Mesendoderm (in vitro differentiated cells): ENCODE results near the gene CACNB4.
A peak's percentile ranks its signal among the peaks of the same experiment; 100 is the strongest.

Experiments used
- DNase-seq: peaks from one replicate; pipeline ENCODE4 v3.0.0; 2013
- H2AK5ac ChIP-seq: 2 replicates; pipeline ENCODE4 v1.6.1; 2013; ENCODE audit warnings: low read length, inconsistent platforms
- H2BK120ac ChIP-seq: 2 replicates; pipeline ENCODE4 v1.6.1; 2013; ENCODE audit warnings: low read depth, mild to moderate bottlenecking, low read length, moderate library complexity, mixed read lengths
- H2BK15ac ChIP-seq: replicated peaks from 2 replicates; pipeline ENCODE4 v1.6.1; 2013; ENCODE audit warnings: low read depth, mild to moderate bottlenecking, moderate library complexity
- H2BK5ac ChIP-seq: 2 replicates; pipeline ENCODE4 v1.6.1; 2013; ENCODE audit warnings: low read length, inconsistent platforms
- H3K18ac ChIP-seq: 2 replicates; pipeline ENCODE4 v1.6.1; 2013; ENCODE audit warnings: mild to moderate bottlenecking, low read length, mixed read lengths
- H3K23ac ChIP-seq: one replicate; pipeline ENCODE4 v1.6.1; 2013; ENCODE audit warnings: low read length
- H3K27ac ChIP-seq: 2 replicates; pipeline ENCODE4 v1.5.1; 2013; ENCODE audit warnings: low read depth, mild to moderate bottlenecking, inconsistent platforms, low read length, moderate library complexity
- H3K27me3 ChIP-seq: 2 replicates; pipeline ENCODE4 v1.6.1; 2013; ENCODE audit warnings: low read length, control low read depth, mild to moderate bottlenecking, inconsistent platforms; ENCODE audit not compliant: insufficient read depth, poor library complexity
- H3K36me3 ChIP-seq: 2 replicates; pipeline ENCODE4 v1.6.1; 2013; ENCODE audit warnings: low read length, inconsistent platforms; ENCODE audit not compliant: control insufficient read depth, insufficient read depth
- H3K4ac ChIP-seq: one replicate; pipeline ENCODE4 v1.6.1; 2013; ENCODE audit warnings: low read depth, mild to moderate bottlenecking, low read length, moderate library complexity
- H3K4me1 ChIP-seq: 2 replicates; pipeline ENCODE4 v1.6.1; 2013; ENCODE audit warnings: low read depth, low read length, inconsistent platforms; ENCODE audit not compliant: control insufficient read depth
- H3K4me2 ChIP-seq: 2 replicates; pipeline ENCODE4 v1.6.1; 2013; ENCODE audit warnings: low read length
- H3K4me3 ChIP-seq: 2 replicates; pipeline ENCODE4 v1.5.1; 2013; ENCODE audit warnings: mild to moderate bottlenecking, low read length
- H3K56ac ChIP-seq: one replicate; pipeline ENCODE4 v1.6.1; 2013; ENCODE audit warnings: low read length
- H3K79me1 ChIP-seq: 2 replicates; pipeline ENCODE4 v1.6.1; 2013; ENCODE audit warnings: low read length, inconsistent platforms
- H3K79me2 ChIP-seq: 2 replicates; pipeline ENCODE4 v1.6.1; 2013; ENCODE audit warnings: mild to moderate bottlenecking, low read length; ENCODE audit not compliant: control insufficient read depth, insufficient read depth
- H3K9ac ChIP-seq: 2 replicates; pipeline ENCODE4 v1.6.1; 2013; ENCODE audit warnings: low read length, inconsistent platforms
- H4K5ac ChIP-seq: one replicate; pipeline ENCODE4 v1.6.1; 2013; ENCODE audit warnings: low read length
- H4K8ac ChIP-seq: one replicate; pipeline ENCODE4 v1.6.1; 2013; ENCODE audit warnings: low read depth, mild to moderate bottlenecking, control low read depth, low read length, moderate library complexity
- WGBS: extraction: QIAGEN DNeasy Blood & Tissue Kit; methylation state at CpG from one replicate; pipeline ENCODE4 v1.1.7; 2013; ENCODE audit warnings: low lambda C conversion rate, missing lambda C conversion rate; ENCODE audit not compliant: insufficient coverage; ENCODE audit errors: extremely low coverage; 5-methylcytosine and 5-hydroxymethylcytosine counted together

CACNB4 gene

GRCh38 chr2:152088006-152088405 is 10.8 kb downstream of the CACNB4 start:
- no peak overlapping the region for H3K4me3 ChIP-seq
- H3K4me1 ChIP-seq = no peaks in the 10 kb centered on the region
- no peak overlapping the region for H3K9ac ChIP-seq
- H3K79me1 ChIP-seq = no peaks in the 10 kb centered on the region
- H3K18ac ChIP-seq = no peak overlapping the region
- H3K4ac ChIP-seq = no peak overlapping the region
- no peak for DNase-seq
- no peak overlapping the region for H3K4me2 ChIP-seq
- H3K23ac ChIP-seq = no peak overlapping the region
- H3K27ac ChIP-seq = no peak overlapping the region
- H3K27me3 ChIP-seq = no peaks in the 10 kb centered on the region
- no peak overlapping the region for H3K56ac ChIP-seq
- H2BK15ac ChIP-seq = no peak overlapping the region
- no peak overlapping the region for H4K8ac ChIP-seq
- no peak overlapping the region for H2BK120ac ChIP-seq
- no peak overlapping the region for H4K5ac ChIP-seq
- no peak overlapping the region for H2AK5ac ChIP-seq
- no peaks in the 10 kb centered on the region for H3K36me3 ChIP-seq
- no CpG with 5 or more reads among the region's 3 CpGs for WGBS
- H3K79me2 ChIP-seq = no peaks in the 10 kb centered on the region
- H2BK5ac ChIP-seq = no peak overlapping the region

GRCh38 chr2:152086231-152086630 is 12.6 kb downstream of the CACNB4 start:
- Histone ChIP-seq H2AK5ac (no peak overlapping the region), H3K4me1 (no peaks in the 10 kb centered on the region), H3K79me2 (no peaks in the 10 kb centered on the region), H3K4me2 (no peak overlapping the region), H3K4me3 (no peak overlapping the region), H2BK5ac (no peak overlapping the region), H3K4ac (no peak overlapping the region), H3K27ac (no peak overlapping the region), H3K56ac (no peak overlapping the region), H2BK120ac (no peak overlapping the region), H2BK15ac (no peak overlapping the region), H3K79me1 (no peaks in the 10 kb centered on the region), H4K5ac (no peak overlapping the region), H4K8ac (no peak overlapping the region), H3K18ac (no peak overlapping the region), H3K36me3 (no peaks in the 10 kb centered on the region), H3K9ac (no peak overlapping the region), H3K23ac (no peak overlapping the region), H3K27me3 (no peaks in the 10 kb centered on the region)
- WGBS = no CpG with 5 or more reads among the region's 2 CpGs
- no peak for DNase-seq

GRCh38 chr2:152084076-152084475 is 14.8 kb downstream of the CACNB4 start:
- Histone ChIP-seq H3K4me3 (no peak overlapping the region), H2BK15ac (no peak overlapping the region), H3K36me3 (no peaks in the 10 kb centered on the region), H3K9ac (no peak overlapping the region), H4K5ac (no peak overlapping the region), H3K4me1 (no peaks in the 10 kb centered on the region), H3K56ac (no peak overlapping the region), H3K4me2 (no peak overlapping the region), H2AK5ac (no peak overlapping the region), H3K27ac (no peak overlapping the region), H2BK120ac (no peak overlapping the region), H3K18ac (no peak overlapping the region), H3K79me2 (no peaks in the 10 kb centered on the region), H2BK5ac (no peak overlapping the region), H3K4ac (no peak overlapping the region), H4K8ac (no peak overlapping the region), H3K27me3 (no peaks in the 10 kb centered on the region), H3K79me1 (no peaks in the 10 kb centered on the region), H3K23ac (no peak overlapping the region)
- DNase-seq = no peak
- WGBS = no CpG with 5 or more reads among the region's 6 CpGs

- H3K79me2 ChIP-seq = no peaks in the 10 kb centered on the region
- no peak overlapping the region for H2BK120ac ChIP-seq
- peak overlapping the region; percentile 66 for H3K23ac ChIP-seq
- DNase-seq = no peak
- no peak overlapping the region for H3K27ac ChIP-seq
- no peak overlapping the region for H2BK15ac ChIP-seq
- no peak overlapping the region for H2BK5ac ChIP-seq
- H3K9ac ChIP-seq = no peak overlapping the region
- no peaks in the 10 kb centered on the region for H3K79me1 ChIP-seq
- H3K18ac ChIP-seq = no peak overlapping the region
- no peak overlapping the region for H4K8ac ChIP-seq
- H3K27me3 ChIP-seq = no peaks in the 10 kb centered on the region
- no peaks in the 10 kb centered on the region for H3K36me3 ChIP-seq
- no peak overlapping the region for H3K56ac ChIP-seq
- H4K5ac ChIP-seq = no peak overlapping the region
- no peak overlapping the region for H3K4me3 ChIP-seq
- WGBS = no CpG with 5 or more reads among the region's 6 CpGs
- no peak overlapping the region for H3K4ac ChIP-seq
- no peak overlapping the region for H2AK5ac ChIP-seq
- no peak overlapping the region for H3K4me2 ChIP-seq
- H3K4me1 ChIP-seq = no peaks in the 10 kb centered on the region
These were observed 15.5 kb downstream of the CACNB4 start for GRCh38 chr2:152083202-152083875.

DNA sequence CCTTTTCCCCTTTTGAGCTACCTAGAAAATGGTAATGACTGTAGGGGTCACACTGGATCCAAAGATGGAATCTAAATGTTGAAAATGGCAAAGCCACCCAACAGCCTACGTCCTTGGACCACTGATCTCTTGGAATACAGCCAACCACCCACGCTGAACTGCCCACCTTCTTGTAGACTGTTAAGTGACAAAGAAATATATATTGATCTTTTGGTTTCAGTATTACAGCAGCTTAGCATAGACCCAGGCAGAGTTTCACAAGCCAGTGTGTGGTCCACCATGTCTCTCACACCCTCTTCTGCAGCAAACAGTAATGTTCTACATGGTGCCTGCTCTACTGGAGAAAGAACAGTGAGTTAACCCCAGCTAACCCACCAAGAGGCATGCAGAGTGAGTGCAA is 20.2 kb downstream of the CACNB4 start:
- H3K4me3 ChIP-seq = no peak overlapping the region
- WGBS = no CpG with 5 or more reads among the region's 2 CpGs
- H3K9ac ChIP-seq = no peak overlapping the region
- H3K4me1 ChIP-seq = no peaks in the 10 kb centered on the region
- DNase-seq = no peak
- no peak overlapping the region for H4K5ac ChIP-seq
- H4K8ac ChIP-seq = no peak overlapping the region
- no peak overlapping the region for H2AK5ac ChIP-seq
- no peaks in the 10 kb centered on the region for H3K36me3 ChIP-seq
- H3K18ac ChIP-seq = no peak overlapping the region
- no peak overlapping the region for H3K27ac ChIP-seq
- no peaks in the 10 kb centered on the region for H3K79me2 ChIP-seq
- H2BK120ac ChIP-seq = no peak overlapping the region
- H3K27me3 ChIP-seq = no peaks in the 10 kb centered on the region
- no peak overlapping the region for H2BK5ac ChIP-seq
- H3K4me2 ChIP-seq = no peak overlapping the region
- H3K4ac ChIP-seq = no peak overlapping the region
- H2BK15ac ChIP-seq = no peak overlapping the region
- H3K56ac ChIP-seq = no peak overlapping the region
- H3K23ac ChIP-seq = no peak overlapping the region
- no peaks in the 10 kb centered on the region for H3K79me1 ChIP-seq

DNA sequence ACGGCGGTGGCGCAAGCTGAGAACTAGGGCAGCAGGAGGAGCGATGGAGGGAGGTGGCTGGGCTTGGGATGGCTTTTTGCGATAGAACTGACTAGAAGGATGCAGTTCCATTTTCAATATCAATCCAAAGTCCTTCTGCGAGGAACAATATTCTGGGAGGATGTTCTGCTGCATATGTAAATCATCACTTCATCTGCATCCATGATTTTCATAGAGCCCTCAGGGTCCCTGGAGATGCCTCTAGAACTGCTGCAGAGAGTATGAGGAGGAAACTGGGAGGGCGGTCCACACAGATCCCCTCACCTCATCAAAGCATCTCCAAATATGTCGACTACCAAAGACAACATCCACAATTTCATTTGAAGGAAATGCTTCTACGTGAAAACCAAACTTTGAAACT is 20.8 kb downstream of the CACNB4 start:
- no peak overlapping the region for H3K4ac ChIP-seq
- H3K18ac ChIP-seq = no peak overlapping the region
- H3K23ac ChIP-seq = no peak overlapping the region
- H3K79me2 ChIP-seq = no peaks in the 10 kb centered on the region
- no peak overlapping the region for H3K4me3 ChIP-seq
- WGBS = no CpG with 5 or more reads among the region's 9 CpGs
- no peak overlapping the region for H2BK15ac ChIP-seq
- H2BK120ac ChIP-seq = no peak overlapping the region
- H3K27me3 ChIP-seq = no peaks in the 10 kb centered on the region
- DNase-seq = no peak
- H3K27ac ChIP-seq = no peak overlapping the region
- H3K9ac ChIP-seq = no peak overlapping the region
- no peaks in the 10 kb centered on the region for H3K36me3 ChIP-seq
- no peak overlapping the region for H3K4me2 ChIP-seq
- H3K56ac ChIP-seq = no peak overlapping the region
- no peak overlapping the region for H4K5ac ChIP-seq
- H2AK5ac ChIP-seq = no peak overlapping the region
- no peaks in the 10 kb centered on the region for H3K79me1 ChIP-seq
- H3K4me1 ChIP-seq = no peaks in the 10 kb centered on the region
- H2BK5ac ChIP-seq = no peak overlapping the region
- H4K8ac ChIP-seq = no peak overlapping the region
